ENCODE data around the gene VEGFC.

The VEGFC gene

GRCh38 chr4:176761872-176762271 lies 30.9 kb downstream of the VEGFC start:
- ChIA-PET CTCF (no interaction called here), POLR2A (no interaction called here)
- no peak for TF ChIP-seq CTCF (IDR thresholded peaks at IDR 0.05; ENCODE audit: control extremely low read depth, extremely low read depth, low read depth, missing control alignments)
- no peak for DNase-seq (ENCODE audit: extremely low spot score)

GRCh38 chr4:176760471-176760870 lies 32.3 kb downstream of the VEGFC start:
- TF ChIP-seq CTCF (IDR thresholded peaks at IDR 0.05; ENCODE audit: control extremely low read depth, extremely low read depth, low read depth, missing control alignments): no peak
- POLR2A ChIA-PET: no interaction called here
- DNase-seq (ENCODE audit: extremely low spot score): no peak
- CTCF ChIA-PET: interaction anchor here (1.2 kb wide), 1 partner anchor 9 kb away, joined by 4 read pairs; no protein-coding TSS in a partner anchor

GRCh38 chr4:176758731-176759130 lies 34.0 kb downstream of the VEGFC start:
- CTCF ChIA-PET: no interaction called here
- POLR2A ChIA-PET: no interaction called here
- TF ChIP-seq CTCF (IDR thresholded peaks at IDR 0.05; ENCODE audit: control extremely low read depth, extremely low read depth, low read depth, missing control alignments): no peak
- DNase-seq (ENCODE audit: extremely low spot score): no peak

GRCh38 chr4:176758323-176758722 lies 34.4 kb downstream of the VEGFC start:
- POLR2A ChIA-PET: no interaction called here
- CTCF ChIA-PET: no interaction called here
- no peak for DNase-seq (ENCODE audit: extremely low spot score)
- no peak for TF ChIP-seq CTCF (IDR thresholded peaks at IDR 0.05; ENCODE audit: control extremely low read depth, extremely low read depth, low read depth, missing control alignments)

- ChIA-PET POLR2A (no interaction called here), CTCF (interaction anchor here (0.9 kb wide), 1 partner anchor 12 kb away, joined by 3 read pairs; no protein-coding TSS in a partner anchor)
- no peak for DNase-seq (ENCODE audit: extremely low spot score)
- TF ChIP-seq CTCF (IDR thresholded peaks at IDR 0.05; ENCODE audit: control extremely low read depth, extremely low read depth, low read depth, missing control alignments): no peak
Measured at GRCh38 chr4:176755613-176756012, 37.1 kb downstream of the VEGFC start.

GRCh38 chr4:176755001-176755400 lies 37.7 kb downstream of the VEGFC start:
- CTCF ChIA-PET: no interaction called here
- POLR2A ChIA-PET: no interaction called here
- no peak for TF ChIP-seq CTCF (IDR thresholded peaks at IDR 0.05; ENCODE audit: control extremely low read depth, extremely low read depth, low read depth, missing control alignments)
- DNase-seq (ENCODE audit: extremely low spot score): no peak

GRCh38 chr4:176753049-176753448 lies 39.7 kb downstream of the VEGFC start:
- DNase-seq (ENCODE audit: extremely low spot score): no peak
- CTCF ChIA-PET: no interaction called here
- POLR2A ChIA-PET: no interaction called here
- no peak for TF ChIP-seq CTCF (IDR thresholded peaks at IDR 0.05; ENCODE audit: control extremely low read depth, extremely low read depth, low read depth, missing control alignments)

All from GM10248 (cell line).